Right lobe of liver (tissue), 4 donors: ENCODE results near the gene PPARG.

ENCODE experiments used
- POLR2A ChIP-seq: fragments of 450-650 bp; IDR thresholded peaks from one replicate; pipeline ENCODE4 v1.6.1; 2017; ENCODE audit warnings: antibody characterized with exemption, mild to moderate bottlenecking
- TF ChIP-seq, protein P1 (sequence below), 4 donors: fragments of 200-600 bp in 3 of 4; fragments of 450-650 bp in 1 of 4; IDR thresholded peaks; one replicate each; pipeline versions ENCODE4 v1.5.1 to v1.8.0; 2016 to 2022; ENCODE audit warnings: antibody characterized with exemption in 4 of 4, mild to moderate bottlenecking in 2 of 4
- donor health status: DM: no; HTN: no; CAD: no.
- donor health status: DM: no; HTN: no; CAD: no.
- donor health status: DM: no; HTN: yes; CAD: no.

DNA sequence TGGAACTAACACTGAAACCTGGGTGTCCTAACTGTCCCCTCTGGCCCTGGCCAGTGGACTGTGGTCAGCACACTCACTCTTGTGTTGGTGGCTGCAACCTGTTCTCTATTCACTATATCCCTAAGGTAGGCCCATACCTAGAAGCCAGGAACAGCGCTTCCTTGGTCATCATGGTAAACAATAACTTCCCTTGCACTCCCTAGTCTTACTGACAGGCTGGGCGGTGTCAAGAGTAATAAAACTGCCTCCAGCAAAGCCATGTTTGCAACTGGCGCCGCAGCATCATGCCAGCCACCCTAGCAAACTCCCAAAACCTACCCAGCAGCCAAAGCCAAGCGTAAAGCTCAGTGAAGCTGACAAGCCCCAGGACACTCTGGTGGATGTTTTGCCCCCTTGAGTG lies 132.3 kb downstream of the PPARG start:
- TF ChIP-seq, protein P1, sequence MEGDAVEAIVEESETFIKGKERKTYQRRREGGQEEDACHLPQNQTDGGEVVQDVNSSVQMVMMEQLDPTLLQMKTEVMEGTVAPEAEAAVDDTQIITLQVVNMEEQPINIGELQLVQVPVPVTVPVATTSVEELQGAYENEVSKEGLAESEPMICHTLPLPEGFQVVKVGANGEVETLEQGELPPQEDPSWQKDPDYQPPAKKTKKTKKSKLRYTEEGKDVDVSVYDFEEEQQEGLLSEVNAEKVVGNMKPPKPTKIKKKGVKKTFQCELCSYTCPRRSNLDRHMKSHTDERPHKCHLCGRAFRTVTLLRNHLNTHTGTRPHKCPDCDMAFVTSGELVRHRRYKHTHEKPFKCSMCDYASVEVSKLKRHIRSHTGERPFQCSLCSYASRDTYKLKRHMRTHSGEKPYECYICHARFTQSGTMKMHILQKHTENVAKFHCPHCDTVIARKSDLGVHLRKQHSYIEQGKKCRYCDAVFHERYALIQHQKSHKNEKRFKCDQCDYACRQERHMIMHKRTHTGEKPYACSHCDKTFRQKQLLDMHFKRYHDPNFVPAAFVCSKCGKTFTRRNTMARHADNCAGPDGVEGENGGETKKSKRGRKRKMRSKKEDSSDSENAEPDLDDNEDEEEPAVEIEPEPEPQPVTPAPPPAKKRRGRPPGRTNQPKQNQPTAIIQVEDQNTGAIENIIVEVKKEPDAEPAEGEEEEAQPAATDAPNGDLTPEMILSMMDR (IDR thresholded peaks at IDR 0.05), result no peak
- no peak for TF ChIP-seq POLR2A
